RWPE2 (cell line): ENCODE results near the gene FNDC3B.
"Not testable (repeated sequence)": the region's sequence is repeated elsewhere in the genome, so short reads cannot be mapped to it uniquely, and the experiment has no call there.

ENCODE experiments used
- ATAC-seq: fragments of 200-7000 bp; cut with Tn5 transposase; 3 replicates; pipeline ENCODE4 v1.9.1; 2021; ENCODE audit warnings: low read depth
- DNase-seq: peaks from one replicate; pipeline ENCODE4 v3.0.0-alpha.2; 2020; ENCODE audit warnings: low spot score
- H3K27ac ChIP-seq: fragments of 450-650 bp; 2 replicates; pipeline ENCODE4 v1.5.1; 2017; ENCODE audit warnings: mild to moderate bottlenecking; ENCODE audit not compliant: poor library complexity, severe bottlenecking
- H3K27me3 ChIP-seq: fragments of 250-450 bp; sonication (Bioruptor Pico); 2 replicates; pipeline ENCODE4 v1.5.1; 2021; ENCODE audit warnings: mild to moderate bottlenecking, moderate library complexity; ENCODE audit not compliant: insufficient read depth, poor library complexity, severe bottlenecking
- H3K36me3 ChIP-seq: fragments of 250-450 bp; sonication (Bioruptor Pico); 2 replicates; pipeline ENCODE4 v1.5.1; 2020; ENCODE audit warnings: low read depth, mild to moderate bottlenecking, moderate library complexity
- H3K4me1 ChIP-seq: fragments of 250-450 bp; sonication (Bioruptor Pico); 2 replicates; pipeline ENCODE4 v1.5.1; 2021; ENCODE audit warnings: mild to moderate bottlenecking, moderate library complexity; ENCODE audit not compliant: insufficient read depth, poor library complexity, severe bottlenecking
- H3K4me3 ChIP-seq: fragments of 250-450 bp; sonication (Bioruptor Pico); 2 replicates; pipeline ENCODE4 v1.5.1; 2021; ENCODE audit warnings: mild to moderate bottlenecking, moderate library complexity; ENCODE audit not compliant: severe bottlenecking
- H3K9me3 ChIP-seq: fragments of 250-450 bp; sonication (Bioruptor Pico); 2 replicates; pipeline ENCODE4 v1.5.1; 2021; ENCODE audit warnings: mild to moderate bottlenecking, moderate library complexity; ENCODE audit not compliant: severe bottlenecking
- CTCF ChIP-seq: fragments of 450-650 bp; IDR thresholded peaks from one replicate; pipeline ENCODE4 v1.5.1; 2017; ENCODE audit warnings: mild to moderate bottlenecking, moderate library complexity; ENCODE audit not compliant: poor library complexity, severe bottlenecking

The FNDC3B gene

GRCh38 chr3:172362583-172362982 is 323.2 kb downstream of the FNDC3B start:
- DNase-seq (no peak), ATAC-seq (no peak)
- Histone ChIP-seq H3K27me3 (no peaks in the 10 kb centered on the region), H3K36me3 (peaks cover 82% of the 10 kb centered on the region), H3K4me3 (no peak overlapping the region), H3K4me1 (no peaks in the 10 kb centered on the region), H3K27ac (no peak overlapping the region), H3K9me3 (no peaks in the 10 kb centered on the region)
- no peak for TF ChIP-seq CTCF

GRCh38 chr3:172364374-172365027 is 325.1 kb downstream of the FNDC3B start:
- Histone ChIP-seq H3K27me3 (no peaks in the 10 kb centered on the region), H3K9me3 (no peaks in the 10 kb centered on the region), H3K27ac (no peak overlapping the region), H3K4me1 (no peaks in the 10 kb centered on the region), H3K4me3 (no peak overlapping the region), H3K36me3 (peaks cover 80% of the 10 kb centered on the region)
- DNase-seq = no peak
- ATAC-seq = no peak
- no peak for TF ChIP-seq CTCF

- DNase-seq (no peak), ATAC-seq (no peak)
- no peaks in the 10 kb centered on the region for H3K4me1 ChIP-seq
- TF ChIP-seq CTCF = no peak
- no peaks in the 10 kb centered on the region for H3K9me3 ChIP-seq
- H3K27me3 ChIP-seq = no peaks in the 10 kb centered on the region
- H3K4me3 ChIP-seq = no peak overlapping the region
- no peak overlapping the region for H3K27ac ChIP-seq
- H3K36me3 ChIP-seq = peaks cover 80% of the 10 kb centered on the region
These were observed 325.7 kb downstream of the FNDC3B start for GRCh38 chr3:172365028-172365567.

GRCh38 chr3:172367205-172368105 is 328.1 kb downstream of the FNDC3B start:
- Histone ChIP-seq H3K27ac (no peak overlapping the region), H3K27me3 (no peaks in the 10 kb centered on the region), H3K4me1 (no peaks in the 10 kb centered on the region), H3K9me3 (no peaks in the 10 kb centered on the region), H3K4me3 (no peak overlapping the region), H3K36me3 (peaks cover 83% of the 10 kb centered on the region)
- DNase-seq (no peak), ATAC-seq (no peak)
- TF ChIP-seq CTCF = no peak

GRCh38 chr3:172368556-172368955 is 329.2 kb downstream of the FNDC3B start:
- H3K4me1 ChIP-seq, DNase-seq, H3K27me3 ChIP-seq, H3K4me3 ChIP-seq, H3K9me3 ChIP-seq, ATAC-seq, H3K27ac ChIP-seq: not testable (repeated sequence)
- H3K36me3 ChIP-seq = peaks cover 81% of the 10 kb centered on the region
